H1 (cell line): ENCODE measurements around the gene THUMPD3. TPM values are rescaled to one million over a fixed set of nuclear protein-coding genes. Genes with fewer than 3 reads are reported as not detected.

Experiments
- CTCF ChIA-PET: fragments of 300-600 bp; sonication (Branson Sonifier 250); formaldehyde crosslinking; loops from one replicate; lab custom pipeline; 2021; ENCODE audit not compliant: partially characterized antibody; lab: Charles Lee
- POLR2A ChIA-PET: fragments of 300-600 bp; sonication (Branson Sonifier 250); formaldehyde crosslinking; loops from one replicate; lab custom pipeline; 2021; ENCODE audit warnings: inconsistent platforms; ENCODE audit not compliant: partially characterized antibody; lab: Charles Lee
- DNase-seq, 2 experiments: peaks; one replicate each; pipeline versions ENCODE4 v3.0.0 to v3.0.0-alpha.2; 2010 to 2022; ENCODE audit warnings: low spot score in 2 of 2, low read depth in 1 of 2, mixed read lengths in 1 of 2
- FAIRE-seq: peaks from 2 replicates; lab custom pipeline; 2011; peaks lifted over from hg19 to GRCh38; lab: Jason Lieb, UNC
- H2AFZ ChIP-seq: 2 replicates; pipeline ENCODE4 v1.8.1; 2012; ENCODE audit warnings: low read length, inconsistent platforms
- H2AK5ac ChIP-seq: 2 replicates; pipeline ENCODE4 v1.6.1; 2013; ENCODE audit warnings: low read depth, low read length
- H2BK120ac ChIP-seq: replicated peaks from 2 replicates; pipeline ENCODE3; 2013; ENCODE audit warnings: low read depth, low read length, inconsistent platforms
- H2BK12ac ChIP-seq: 2 replicates; pipeline ENCODE4 v1.6.1; 2013; ENCODE audit warnings: low read depth, low read length
- H2BK15ac ChIP-seq: 2 replicates; pipeline ENCODE4 v1.6.1; 2013; ENCODE audit warnings: low read length
- H2BK20ac ChIP-seq: 2 replicates; pipeline ENCODE4 v1.6.1; 2013; ENCODE audit warnings: low read length
- H2BK5ac ChIP-seq: 2 replicates; pipeline ENCODE4 v1.6.1; 2013; ENCODE audit warnings: low read depth, low read length
- H3K14ac ChIP-seq: 2 replicates; pipeline ENCODE4 v1.6.1; 2013; ENCODE audit warnings: inconsistent platforms; ENCODE audit not compliant: insufficient read length
- H3K18ac ChIP-seq: 2 replicates; pipeline ENCODE4 v1.6.1; 2013; ENCODE audit warnings: low read length; ENCODE audit errors: extremely low read depth
- H3K23ac ChIP-seq: 2 replicates; pipeline ENCODE4 v1.6.1; 2013; ENCODE audit warnings: inconsistent platforms; ENCODE audit not compliant: insufficient read length
- H3K23me2 ChIP-seq: 2 replicates; pipeline ENCODE4 v1.6.1; 2013; ENCODE audit warnings: low read depth, low read length
- H3K27ac ChIP-seq: 2 replicates; pipeline ENCODE4 v1.6.1; 2011; ENCODE audit warnings: low read depth, low read length, inconsistent platforms
- H3K27me3 ChIP-seq, 4 experiments: replicated peaks in 1 of 4; 1 replicate in 1 of 4; 2 replicates in 3 of 4; pipeline versions ENCODE4 v1.6.1 to v1.8.1; 2011 to 2013; ENCODE audit warnings: low read length in 3 of 4, mild to moderate bottlenecking in 3 of 4, inconsistent platforms in 2 of 4, mixed read lengths in 2 of 4, moderate library complexity in 1 of 4; ENCODE audit not compliant: control insufficient read depth in 3 of 4, insufficient read depth in 3 of 4; ENCODE audit errors: extremely low read depth in 1 of 4
- H3K36me3 ChIP-seq, 4 experiments: 2 replicates each; pipeline versions ENCODE4 v1.6.1 to v1.8.1; 2011 to 2013; ENCODE audit warnings: mild to moderate bottlenecking in 4 of 4, low read length in 3 of 4, moderate library complexity in 2 of 4, control low read depth in 1 of 4, inconsistent platforms in 1 of 4; ENCODE audit not compliant: insufficient read depth in 4 of 4, control insufficient read depth in 2 of 4
- H3K4ac ChIP-seq: replicated peaks from 2 replicates; pipeline ENCODE3; 2013; ENCODE audit warnings: low read length, low read depth, mixed read lengths, inconsistent platforms; ENCODE audit not compliant: insufficient read length
- H3K4me1 ChIP-seq, 4 experiments: replicated peaks in 1 of 4; 1 replicate in 1 of 4; 2 replicates in 3 of 4; pipeline versions ENCODE4 v1.6.1 to v1.8.1; 2011 to 2013; ENCODE audit warnings: low read length in 3 of 4, inconsistent platforms in 2 of 4, mixed read lengths in 1 of 4; ENCODE audit not compliant: insufficient read depth in 4 of 4, control insufficient read depth in 3 of 4
- H3K4me2 ChIP-seq, 2 experiments: 2 replicates each; pipeline versions ENCODE4 v1.6.1 to v1.8.1; 2011 to 2013; ENCODE audit warnings: low read depth in 2 of 2, low read length in 2 of 2, control low read depth in 1 of 2, inconsistent platforms in 1 of 2, mild to moderate bottlenecking in 1 of 2; ENCODE audit not compliant: insufficient read depth in 1 of 2
- H3K4me3 ChIP-seq, 4 experiments: fragments of 200-600, 300-600 bp in 1 of 4; sonication (generic), shearing (Covaris generic), sonication (Bioruptor Twin) in 1 of 4; 2 replicates each; pipeline versions ENCODE4 v1.5.1 to v1.8.1; 2011 to 2016; ENCODE audit warnings: low read length in 4 of 4, low read depth in 3 of 4, control low read depth in 2 of 4, inconsistent platforms in 2 of 4, mild to moderate bottlenecking in 2 of 4, mixed read lengths in 1 of 4, moderate library complexity in 1 of 4; ENCODE audit not compliant: insufficient read depth in 2 of 4; ENCODE audit errors: extremely low read depth in 1 of 4
- H3K56ac ChIP-seq: replicated peaks from 2 replicates; pipeline ENCODE3; 2013; ENCODE audit warnings: low read depth, mild to moderate bottlenecking, mixed read lengths, low read length, inconsistent platforms; ENCODE audit not compliant: insufficient read length
- H3K79me1 ChIP-seq: 2 replicates; pipeline ENCODE4 v1.6.1; 2013; ENCODE audit warnings: low read depth, low read length, control low read depth
- H3K79me2 ChIP-seq, 2 experiments: 2 replicates each; pipeline versions ENCODE4 v1.6.1 to v1.8.1; 2012 to 2013; ENCODE audit warnings: low read length in 2 of 2, mild to moderate bottlenecking in 2 of 2, inconsistent platforms in 1 of 2; ENCODE audit not compliant: insufficient read depth in 2 of 2, control insufficient read depth in 1 of 2
- H3K9ac ChIP-seq, 4 experiments: replicated peaks in 1 of 4; 1 replicate in 1 of 4; 2 replicates in 3 of 4; pipeline versions ENCODE4 v1.6.1 to v1.8.1; 2011 to 2013; ENCODE audit warnings: low read depth in 3 of 4, low read length in 3 of 4, control low read depth in 2 of 4, mild to moderate bottlenecking in 2 of 4, moderate library complexity in 2 of 4, inconsistent platforms in 1 of 4; ENCODE audit errors: extremely low read depth in 1 of 4
- H3K9me3 ChIP-seq, 2 experiments: 2 replicates each; pipeline versions ENCODE4 v1.6.1 to v1.8.1; 2012 to 2013; ENCODE audit warnings: mild to moderate bottlenecking in 2 of 2, moderate library complexity in 2 of 2, control low read depth in 1 of 2, inconsistent platforms in 1 of 2, low read depth in 1 of 2, low read length in 1 of 2, mixed read lengths in 1 of 2; ENCODE audit not compliant: insufficient read depth in 2 of 2
- H4K20me1 ChIP-seq, 2 experiments: replicated peaks in 1 of 2; 2 replicates each; pipeline versions ENCODE3 to v1.8.1; 2011 to 2013; ENCODE audit warnings: inconsistent platforms in 2 of 2, low read length in 2 of 2, mild to moderate bottlenecking in 1 of 2; ENCODE audit not compliant: insufficient read depth in 2 of 2, control insufficient read depth in 1 of 2
- H4K5ac ChIP-seq: 2 replicates; pipeline ENCODE4 v1.6.1; 2013; ENCODE audit warnings: low read length, low read depth, mixed read lengths, inconsistent platforms; ENCODE audit not compliant: insufficient read length
- H4K8ac ChIP-seq: 2 replicates; pipeline ENCODE4 v1.8.0; 2013; ENCODE audit warnings: mild to moderate bottlenecking, moderate library complexity, low read length, inconsistent platforms; ENCODE audit not compliant: insufficient read depth; ENCODE audit errors: extremely low read depth
- H4K91ac ChIP-seq: replicated peaks from 2 replicates; pipeline ENCODE3; 2013; ENCODE audit warnings: low read length, mixed read lengths, inconsistent platforms; ENCODE audit not compliant: insufficient read length
- CTBP2 ChIP-seq: IDR thresholded peaks from 2 replicates; pipeline ENCODE4 v1.7.0; 2011; ENCODE audit warnings: borderline replicate concordance, mild to moderate bottlenecking, moderate library complexity, mixed read lengths, low read length; ENCODE audit not compliant: insufficient read depth, insufficient read length
- KDM4A ChIP-seq: IDR thresholded peaks from one replicate; pipeline ENCODE4 v1.7.1; 2012; ENCODE audit warnings: low read depth, mild to moderate bottlenecking, moderate library complexity, low read length, inconsistent platforms; ENCODE audit not compliant: severe bottlenecking
- SRF ChIP-seq: IDR thresholded peaks from 2 replicates; pipeline ENCODE4 v1.6.1; 2011; ENCODE audit warnings: mild to moderate bottlenecking, low read depth, low read length, moderate library complexity
- TBP ChIP-seq: IDR thresholded peaks from 2 replicates; pipeline ENCODE4 v1.6.1; 2011; ENCODE audit warnings: low read depth, low read length, improper control_type of control experiment
- TEAD4 ChIP-seq: IDR thresholded peaks from 2 replicates; pipeline ENCODE4 v1.6.1; 2012; ENCODE audit warnings: low read depth, low read length, inconsistent platforms, mixed read lengths
- WGBS, 2 experiments: shearing (Covaris generic) in 1 of 2; methylation state at CpG; one replicate each; pipeline versions ENCODE4 v1.1.6 to v1.1.7; 2013 to 2015; ENCODE audit warnings: low lambda C conversion rate in 2 of 2, mixed read lengths in 2 of 2, inconsistent platforms in 1 of 2, low coverage in 1 of 2, missing lambda C conversion rate in 1 of 2; ENCODE audit not compliant: insufficient replicate concordance in 2 of 2, insufficient coverage in 1 of 2, insufficient read length in 1 of 2; ENCODE audit errors: extremely low coverage in 1 of 2, missing lambda C conversion rate in 1 of 2; 5-methylcytosine and 5-hydroxymethylcytosine counted together
- long read RNA-seq, 2 experiments: library from RNA in 1 of 2; library from capped mRNA in 1 of 2; stranded (forward); transcript quantifications; one replicate each; pipeline ENCODE4 v2.0.0, GENCODE V29; 2021; ENCODE audit warnings: inconsistent platforms in 1 of 2
- polyA minus RNA-seq, 3 experiments: library from RNA; depleted of rRNA, polyadenylated mRNA; stranded (reverse); fragments of >200 nt; gene quantifications; 1 replicate in 2 of 3; 2 replicates in 1 of 3; pipeline ENCODE4 v1.2.3, GENCODE V29; 2011
- polyA plus RNA-seq, 7 experiments: library from polyadenylated mRNA; depleted of rRNA in 3 of 7; stranded (reverse) in 5 of 7; unstranded in 2 of 7; fragments of >200 nt in 5 of 7; fragments of 200-250 nt in 2 of 7; gene quantifications; 1 replicate in 5 of 7; 2 replicates in 1 of 7; 4 replicates in 1 of 7; pipeline versions ENCODE4 v1.2.1 to v1.2.3, GENCODE V29; 2011 to 2013; ENCODE audit warnings: missing spikeins in 2 of 7, mixed read lengths in 2 of 7
- total RNA-seq: library from RNA; stranded (reverse); fragmentation: NEBNext Ultra II Directional; extraction: Animal tissue kit (Norgen Biotek cat#: 25700); gene quantifications from 2 replicates; pipeline ENCODE4 v1.2.1, GENCODE V29; 2021

The THUMPD3 gene, protein sequence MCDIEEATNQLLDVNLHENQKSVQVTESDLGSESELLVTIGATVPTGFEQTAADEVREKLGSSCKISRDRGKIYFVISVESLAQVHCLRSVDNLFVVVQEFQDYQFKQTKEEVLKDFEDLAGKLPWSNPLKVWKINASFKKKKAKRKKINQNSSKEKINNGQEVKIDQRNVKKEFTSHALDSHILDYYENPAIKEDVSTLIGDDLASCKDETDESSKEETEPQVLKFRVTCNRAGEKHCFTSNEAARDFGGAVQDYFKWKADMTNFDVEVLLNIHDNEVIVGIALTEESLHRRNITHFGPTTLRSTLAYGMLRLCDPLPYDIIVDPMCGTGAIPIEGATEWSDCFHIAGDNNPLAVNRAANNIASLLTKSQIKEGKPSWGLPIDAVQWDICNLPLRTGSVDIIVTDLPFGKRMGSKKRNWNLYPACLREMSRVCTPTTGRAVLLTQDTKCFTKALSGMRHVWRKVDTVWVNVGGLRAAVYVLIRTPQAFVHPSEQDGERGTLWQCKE
- total RNA-seq = 62.6 and 68.9 TPM in 2 replicates
- 16.4 and 26.7 TPM in 2 replicates for polyA plus RNA-seq (2011; rRNA removed)
- 31.0 TPM for polyA plus RNA-seq (2011; cell fraction: cytosol; rRNA removed)
- 16.1 TPM for polyA plus RNA-seq (2011; cell fraction: nucleus; rRNA removed)
- polyA plus RNA-seq (2012, experiment 1 of 2) = 49.6 to 67.5 TPM (median 60.3 TPM) in 4 replicates
- 5.7 TPM for polyA plus RNA-seq (2012, experiment 2 of 2)
- 24.9 TPM for polyA plus RNA-seq (2013, experiment 1 of 2)
- 29.4 TPM for polyA plus RNA-seq (2013, experiment 2 of 2)
- polyA minus RNA-seq (2011; rRNA and poly(A)+ RNA removed) = 76.6 and 83.1 TPM in 2 replicates
- 22.8 TPM for polyA minus RNA-seq (2011; cell fraction: cytosol; rRNA and poly(A)+ RNA removed)
- 34.8 TPM for polyA minus RNA-seq (2011; cell fraction: nucleus; rRNA and poly(A)+ RNA removed)
- long read RNA-seq, experiment 1, partial matches to known transcripts = 10 of 33 reads
- long read RNA-seq, experiment 1, other reads (novel, unspliced or antisense) = 17 of 33 reads
- long read RNA-seq, experiment 2, transcript THUMPD3-201 (10 exons, 3,961 nt) = major isoform, 16 of 44 reads
- long read RNA-seq, experiment 2, transcript THUMPD3-206 (10 exons, 2,877 nt) = minor isoform, 5 of 44 reads
- long read RNA-seq, experiment 2, partial matches to known transcripts = 11 of 44 reads
- long read RNA-seq, experiment 2, other reads (novel, unspliced or antisense) = 12 of 44 reads

DNA sequence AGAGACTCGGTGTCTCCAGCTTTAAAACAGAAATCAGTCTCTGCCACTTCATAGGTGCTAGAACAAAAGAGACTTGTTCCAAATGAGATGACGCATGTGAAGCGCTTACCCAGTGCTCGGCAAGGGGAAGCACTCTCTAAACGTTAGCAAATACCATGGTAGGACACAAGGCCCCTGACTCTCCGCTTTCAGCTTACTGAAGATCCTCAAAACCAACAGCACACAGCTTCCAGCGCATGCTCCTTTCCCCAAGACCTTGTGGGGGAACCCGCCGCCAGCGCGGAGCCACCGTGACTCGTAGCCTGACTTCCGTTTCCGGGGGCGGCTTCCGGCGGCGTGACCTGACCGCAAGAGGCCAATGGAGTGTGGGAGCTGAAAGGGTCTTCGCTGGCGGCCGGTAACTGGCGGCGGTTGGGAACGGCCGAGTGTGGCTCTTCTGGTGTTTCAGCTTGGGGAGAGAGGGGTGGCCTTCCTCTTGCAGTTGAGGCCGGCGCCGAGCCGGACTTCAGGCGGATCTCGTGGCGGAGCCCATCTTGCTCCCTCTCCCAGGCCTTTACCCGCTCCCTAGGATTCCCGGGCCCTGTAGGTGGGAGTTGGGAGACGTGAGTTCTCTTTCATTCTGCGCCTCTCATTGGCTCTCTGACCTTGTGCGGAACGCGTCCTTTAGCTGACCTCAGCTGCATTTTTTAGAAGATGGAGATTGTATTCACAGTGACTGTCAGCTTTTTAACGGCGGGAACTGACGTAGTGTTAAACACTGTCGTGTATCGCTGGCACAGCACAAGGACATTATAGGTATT, at the start of gene THUMPD3:
TSS of gene THUMPD3 (plus strand) at position 324 of the 800 bp plus-strand sequence. CDS start 2,015 bp downstream, outside the sequence.
- no peaks in the 10 kb centered on the region; the same call in 1 of the 2 replicates for H3K79me1 ChIP-seq
- H4K20me1 ChIP-seq = no peaks in the 10 kb centered on the region
- peak within 1 kb of the TSS; percentile 63; the same call in 1 of the 2 replicates for H2AFZ ChIP-seq
- H3K9ac ChIP-seq = peak within 1 kb of the TSS; percentile 82 to 94 (median 88)
- H3K4me1 ChIP-seq = peaks cover 0 to 2% (median under 1%) of the 10 kb centered on the region in 4 experiments; a peak in 2 of 7 replicates
- WGBS, 2 experiments = 6% methylated on average over 41 of the region's 46 CpGs; no CpG with 5 or more reads in 1 of the 2 experiments
- DNase-seq (peak; percentile 84 to 92), FAIRE-seq (no peak)
- peak within 1 kb of the TSS; percentile 96; the same call in 1 of the 2 replicates for H2BK20ac ChIP-seq
- no peak within 1 kb of the TSS for H2BK15ac ChIP-seq
- H4K5ac ChIP-seq = peak within 1 kb of the TSS; percentile 82
- H4K91ac ChIP-seq = peak within 1 kb of the TSS; percentile 71
- H2BK5ac ChIP-seq = peak within 1 kb of the TSS; percentile 94
- peak within 1 kb of the TSS; percentile 66 to 72 for H3K4me2 ChIP-seq
- peak within 1 kb of the TSS; percentile 52 to 82 (median 64) for H3K4me3 ChIP-seq
- H2AK5ac ChIP-seq = no peak within 1 kb of the TSS; the same call in 1 of the 2 replicates
- no peak within 1 kb of the TSS for H3K23ac ChIP-seq
- H3K27ac ChIP-seq = peak within 1 kb of the TSS; percentile 86
- H3K14ac ChIP-seq = no peak within 1 kb of the TSS
- H3K27me3 ChIP-seq = no peaks in the 10 kb centered on the region; a peak in 1 of 7 replicates
- ChIA-PET CTCF (interaction anchor here (0.6 to 3.3 kb wide), 12 partner anchors 10 to 423 kb away, joined by 3 to 47 read pairs (median 3); no protein-coding TSS in a partner anchor), POLR2A (interaction anchor here (0.9 to 5.0 kb wide), 32 partner anchors 9 to 584 kb away, joined by 3 to 103 read pairs (median 4); partner anchors contain the start of genes ARPC4, SETD5 and TADA3)
- no peaks in the 10 kb centered on the region for H3K9me3 ChIP-seq
- H3K36me3 ChIP-seq = peaks cover 2 to 29% (median 24%) of the 10 kb centered on the region in 4 experiments; a peak in 7 of 8 replicates
- no peak within 1 kb of the TSS for H2BK120ac ChIP-seq
- peak within 1 kb of the TSS; percentile 62 for H3K56ac ChIP-seq
- H3K18ac ChIP-seq = peak within 1 kb of the TSS; percentile 99
- H3K79me2 ChIP-seq = peaks cover 0 to 14% of the 10 kb centered on the region in 2 experiments; a peak in 2 of 4 replicates
- H3K23me2 ChIP-seq = peaks cover 2% of the 10 kb centered on the region; the same call in 1 of the 2 replicates
- peak within 1 kb of the TSS; percentile 97; the same call in 1 of the 2 replicates for H4K8ac ChIP-seq
- peak within 1 kb of the TSS; percentile 85; the same call in 1 of the 2 replicates for H2BK12ac ChIP-seq
- H3K4ac ChIP-seq = peak within 1 kb of the TSS; percentile 74
- TF ChIP-seq TEAD4 (no peak), KDM4A (peak; percentile 68), CTBP2 (no peak), TBP (peak; percentile 80), SRF (no peak)
